Measurements from ENCODE around the gene DPH6.

GRCh38 chr15:35495080-35495479, 50.9 kb downstream of the DPH6 start:
- no peak for TF ChIP-seq POLR2A (IDR thresholded peaks at IDR 0.05)
- TF ChIP-seq, protein P1, sequence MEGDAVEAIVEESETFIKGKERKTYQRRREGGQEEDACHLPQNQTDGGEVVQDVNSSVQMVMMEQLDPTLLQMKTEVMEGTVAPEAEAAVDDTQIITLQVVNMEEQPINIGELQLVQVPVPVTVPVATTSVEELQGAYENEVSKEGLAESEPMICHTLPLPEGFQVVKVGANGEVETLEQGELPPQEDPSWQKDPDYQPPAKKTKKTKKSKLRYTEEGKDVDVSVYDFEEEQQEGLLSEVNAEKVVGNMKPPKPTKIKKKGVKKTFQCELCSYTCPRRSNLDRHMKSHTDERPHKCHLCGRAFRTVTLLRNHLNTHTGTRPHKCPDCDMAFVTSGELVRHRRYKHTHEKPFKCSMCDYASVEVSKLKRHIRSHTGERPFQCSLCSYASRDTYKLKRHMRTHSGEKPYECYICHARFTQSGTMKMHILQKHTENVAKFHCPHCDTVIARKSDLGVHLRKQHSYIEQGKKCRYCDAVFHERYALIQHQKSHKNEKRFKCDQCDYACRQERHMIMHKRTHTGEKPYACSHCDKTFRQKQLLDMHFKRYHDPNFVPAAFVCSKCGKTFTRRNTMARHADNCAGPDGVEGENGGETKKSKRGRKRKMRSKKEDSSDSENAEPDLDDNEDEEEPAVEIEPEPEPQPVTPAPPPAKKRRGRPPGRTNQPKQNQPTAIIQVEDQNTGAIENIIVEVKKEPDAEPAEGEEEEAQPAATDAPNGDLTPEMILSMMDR (IDR thresholded peaks at IDR 0.05) = no peak

All from Peyer's patch (tissue), 4 donors.